ENCODE data around the gene JUP. TPM values are rescaled to one million over a fixed set of nuclear protein-coding genes. Genes with fewer than 3 reads are reported as not detected.

JUP gene
- total and polyA plus RNA-seq, 2 of the 4 experiments (the other 2 are of a cell fraction), result 12.9 to 27.3 TPM

- Histone ChIP-seq H3K18ac (ENCODE audit: low read depth, low read length) (peak overlapping the region; percentile 87), H4K91ac (ENCODE audit: insufficient read depth, low read depth, low read length) (peak overlapping the region; percentile 95), H3K4me1 (ENCODE audit: control insufficient read depth, insufficient read depth, low read length) (peaks cover 23% of the 10 kb centered on the region), H2BK120ac (ENCODE audit: low read depth, low read length) (peak overlapping the region; percentile 79), H3K9me3 (ENCODE audit: control insufficient read depth, insufficient read depth, low read length) (no peaks in the 10 kb centered on the region), H2AK9ac (replicated peaks; ENCODE audit: low read depth, low read length, poor library complexity) (peak overlapping the region; percentile 100), H3K9ac (ENCODE audit: low read depth, low read length) (peak overlapping the region; percentile 96), H3K27ac (ENCODE audit: insufficient read depth, low read length) (peak overlapping the region; percentile 93), H3K9me1 (ENCODE audit: insufficient read depth, low read length) (peaks cover 30% of the 10 kb centered on the region), H3K27me3 (ENCODE audit: control insufficient read depth, insufficient read depth, low read length) (no peaks in the 10 kb centered on the region), H3K4me2 (ENCODE audit: low read depth, low read length) (peak overlapping the region; percentile 94), H2AFZ (replicated peaks; ENCODE audit: low read length, poor library complexity) (peak overlapping the region; percentile 94), H2AK5ac (ENCODE audit: low read depth, low read length) (peak overlapping the region; percentile 93), H2BK20ac (ENCODE audit: low read depth, low read length) (peak overlapping the region; percentile 69; the same call in 1 of the 2 replicates), H2BK15ac (ENCODE audit: low read depth, low read length) (peak overlapping the region; percentile 30; the same call in 2 of the 3 replicates), H3K23ac (ENCODE audit: low read depth, low read length) (peak overlapping the region; percentile 95), H3K79me1 (ENCODE audit: low read depth in 1 of 2, low read length in 2 of 2) (peaks cover 19 to 87% of the 10 kb centered on the region in 2 experiments), H4K5ac (ENCODE audit: low read depth, low read length) (peak overlapping the region; percentile 92), H3K4ac (ENCODE audit: low read depth, low read length) (peak overlapping the region; percentile 100), H2BK5ac (ENCODE audit: low read depth, low read length, poor library complexity, severe bottlenecking) (peak overlapping the region; percentile 94), H4K8ac (ENCODE audit: low read depth in 2 of 2, low read length in 2 of 2) (peak overlapping the region; percentile 92 to 94), H3K14ac (replicated peaks; ENCODE audit: low read depth, low read length) (peak overlapping the region; percentile 100), H4K20me1 (ENCODE audit: insufficient read depth, low read length) (peaks cover 51% of the 10 kb centered on the region), H3K36me3 (ENCODE audit: control insufficient read depth, insufficient read depth, low read length) (peaks cover 16% of the 10 kb centered on the region), H3K4me3 (ENCODE audit: insufficient read depth, low read depth, low read length) (peak overlapping the region; percentile 88), H3K56ac (ENCODE audit: extremely low read depth, insufficient read depth, low read length) (peak overlapping the region; percentile 96)
- no peak for DNase-seq
- 0% methylated on average over 6 of the region's 12 CpGs; no CpG with 5 or more reads in 1 of the 2 experiments for WGBS, 2 experiments (ENCODE audit: extremely low coverage in 2 of 2, insufficient read length in 1 of 2)
- BruUV-seq (replicated peaks), result TSS peak; percentile 79
- dilution Hi-C loops (cut with HindIII; ENCODE audit: low sequenced_read_pairs, unreplicated experiment) (no loop called here), in situ Hi-C loops (cut with MboI; ENCODE audit: low sequenced_read_pairs) (no loop called here), intact Hi-C loops (cut with micrococcal nuclease) (loop anchor here (2.0 kb wide), 2 partner anchors 52 to 146 kb away; partner anchors contain the start of gene KLHL11)
- POLR2A ChIA-PET (ENCODE audit: unreplicated experiment), result no interaction called here
- no peak for ATAC-seq (ENCODE audit: low read depth)
- TF ChIP-seq POLR2A (IDR thresholded peaks at IDR 0.05; ENCODE audit: low read depth, low read length), result no peak
- TF ChIP-seq CHD1 (IDR thresholded peaks at IDR 0.05; ENCODE audit: low read depth, low read length), result no peak
- TF ChIP-seq MXI1 (IDR thresholded peaks at IDR 0.05; ENCODE audit: borderline replicate concordance, low read depth, low read length), result no peak; the same call in 1 of the 2 replicates
- no peak for TF ChIP-seq USF2 (IDR thresholded peaks at IDR 0.05; ENCODE audit: low read depth, low read length)
- TF ChIP-seq ELK1 (IDR thresholded peaks at IDR 0.05; ENCODE audit: borderline replicate concordance, low read depth, low read length), result no peak
- CTCF ChIA-PET, result no interaction called here
These were observed 26.7 kb upstream of the JUP start for GRCh38 chr17:41813152-41813680.
